T-helper 2 cell treated with Interferon-gamma antibody and Interleukin-4, amounts not matched to agents 5 μg/mL and 100 μg/mL, for 36 hours (primary cell): ENCODE data around the gene OR2K2.
"Not testable (repeated sequence)": the region's sequence is repeated elsewhere in the genome, so short reads cannot be mapped to it uniquely, and the experiment has no call there.

ENCODE experiments used
- DNase-seq: peaks from one replicate; pipeline ENCODE4 v3.0.0; 2021; ENCODE audit warnings: low spot score
- H3K27ac Mint-ChIP-seq: one replicate; pipeline ENCODE4 v1.8.0; 2021; ENCODE audit warnings: mild to moderate bottlenecking, mixed read lengths
- H3K27me3 Mint-ChIP-seq: one replicate; pipeline ENCODE4 v1.8.0; 2021; ENCODE audit warnings: low read depth, mixed read lengths
- H3K36me3 Mint-ChIP-seq: one replicate; pipeline ENCODE4 v1.8.0; 2021; ENCODE audit warnings: low read depth, mixed read lengths
- H3K4me1 Mint-ChIP-seq: one replicate; pipeline ENCODE4 v1.8.0; 2021; ENCODE audit warnings: low read depth, mixed read lengths
- H3K4me3 Mint-ChIP-seq: one replicate; pipeline ENCODE4 v1.8.0; 2022; ENCODE audit warnings: mild to moderate bottlenecking, moderate library complexity, mixed read lengths
- H3K9me3 Mint-ChIP-seq: one replicate; pipeline ENCODE4 v1.8.0; 2021; ENCODE audit warnings: mixed read lengths

The OR2K2 gene

GRCh38 chr9:111280795-111281194, 49.2 kb downstream of the OR2K2 start:
- H3K9me3 Mint-ChIP-seq, H3K27ac Mint-ChIP-seq, H3K36me3 Mint-ChIP-seq, H3K27me3 Mint-ChIP-seq, H3K4me1 Mint-ChIP-seq, H3K4me3 Mint-ChIP-seq, DNase-seq: not testable (repeated sequence)
